HG03442 (cell line): ENCODE measurements around the gene SDC1.
"Not testable (repeated sequence)": the region's sequence is repeated elsewhere in the genome, so short reads cannot be mapped to it uniquely, and the experiment has no call there.

Experiments used
- ATAC-seq: cut with Tn5 transposase; IDR thresholded peaks from one replicate; pipeline ENCODE4 v1.9.1; 2021; ENCODE audit warnings: mild to moderate bottlenecking, moderate library complexity; ENCODE audit not compliant: unreplicated experiment

The SDC1 gene, protein sequence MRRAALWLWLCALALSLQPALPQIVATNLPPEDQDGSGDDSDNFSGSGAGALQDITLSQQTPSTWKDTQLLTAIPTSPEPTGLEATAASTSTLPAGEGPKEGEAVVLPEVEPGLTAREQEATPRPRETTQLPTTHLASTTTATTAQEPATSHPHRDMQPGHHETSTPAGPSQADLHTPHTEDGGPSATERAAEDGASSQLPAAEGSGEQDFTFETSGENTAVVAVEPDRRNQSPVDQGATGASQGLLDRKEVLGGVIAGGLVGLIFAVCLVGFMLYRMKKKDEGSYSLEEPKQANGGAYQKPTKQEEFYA

DNA sequence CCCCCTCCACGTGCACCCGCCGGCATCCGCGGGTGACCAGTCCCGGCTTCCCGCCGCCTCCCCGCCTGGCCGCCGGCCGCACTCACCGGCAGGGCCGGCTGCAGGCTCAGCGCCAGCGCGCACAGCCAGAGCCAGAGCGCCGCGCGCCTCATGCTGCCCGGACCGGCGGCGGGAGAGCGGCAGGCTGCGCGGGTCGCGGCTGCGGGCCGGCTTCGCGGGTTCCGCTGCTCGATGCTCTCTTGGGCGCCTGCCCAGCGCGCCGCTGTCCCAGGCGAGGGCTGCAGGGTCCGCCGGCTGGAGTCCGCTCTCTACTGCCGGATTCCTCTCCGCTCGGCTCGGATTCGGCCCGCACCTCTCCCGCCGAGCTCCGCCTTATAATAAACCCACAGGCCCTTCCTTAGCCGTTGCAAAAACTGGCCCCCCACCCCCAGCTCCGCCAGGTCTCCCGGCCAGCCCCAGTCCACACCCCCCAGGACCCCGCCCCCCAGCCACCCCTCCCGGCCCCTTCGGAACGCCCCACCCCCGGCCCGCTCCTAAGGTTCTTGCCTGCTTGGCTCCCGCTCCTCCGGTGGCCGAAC lies at the start of gene SDC1:
TSS of gene SDC1 (minus strand) at position 415 of the 578 bp plus-strand sequence. CDS start at position 152, 263 bp downstream.
- ATAC-seq, result peak; percentile 17

DNA sequence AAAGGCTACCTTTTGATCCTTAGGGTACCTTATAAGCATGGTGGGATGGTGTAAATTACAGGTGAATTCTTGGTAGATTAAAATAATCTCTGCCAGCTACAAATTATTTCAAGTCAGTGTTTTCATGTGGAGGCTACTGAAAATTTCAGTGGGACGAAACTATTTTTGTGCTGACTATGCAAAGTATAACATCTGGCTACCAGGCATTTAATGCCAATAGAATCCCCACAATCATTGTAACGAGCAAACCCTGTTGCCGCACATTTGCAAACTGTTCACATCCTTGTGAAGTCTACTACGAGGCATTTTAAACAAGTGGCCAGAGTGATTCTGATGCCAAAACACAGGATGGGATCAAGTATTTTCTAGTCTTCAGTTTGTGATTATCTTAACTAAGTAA lies 48.1 kb upstream of the SDC1 start:
- ATAC-seq, result no peak

DNA sequence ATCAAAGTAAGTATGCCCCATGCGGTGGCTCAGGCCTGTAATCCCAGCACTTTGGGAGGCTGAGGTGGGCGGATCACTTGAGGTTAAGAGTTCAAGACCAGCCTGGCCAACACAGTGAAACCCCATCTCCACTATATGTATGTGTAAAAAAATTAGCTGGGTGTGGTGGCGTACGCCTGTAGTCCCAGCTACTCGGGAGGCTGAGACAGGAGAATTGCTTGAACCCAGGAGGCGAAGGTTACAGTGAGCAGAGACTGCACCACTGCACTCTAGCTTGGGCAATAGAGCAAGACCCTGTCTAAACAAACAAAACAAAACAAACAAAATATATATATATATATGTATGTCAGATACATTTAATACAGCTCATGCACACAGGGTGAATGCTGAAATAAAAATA lies 43.4 kb upstream of the SDC1 start:
- not testable (repeated sequence) for ATAC-seq

DNA sequence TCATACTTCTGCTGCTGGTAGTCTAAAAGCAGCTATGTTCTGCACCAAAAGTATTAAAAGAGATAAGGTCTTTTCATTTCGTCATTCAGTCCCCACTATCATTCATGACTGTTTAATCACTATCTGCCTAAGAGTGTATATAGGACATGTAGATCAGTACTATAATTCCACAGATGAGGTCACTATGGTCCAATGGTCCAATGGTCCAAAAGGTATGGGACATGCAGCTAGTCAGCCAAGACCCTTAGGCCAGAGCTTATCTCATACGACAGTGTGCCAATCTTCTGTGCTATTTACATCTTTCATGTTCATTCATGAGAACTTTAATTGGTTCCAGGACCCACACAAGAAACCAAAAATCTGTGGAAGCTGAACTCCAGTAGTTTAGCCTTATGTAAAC lies 42.6 kb upstream of the SDC1 start:
- no peak for ATAC-seq

DNA sequence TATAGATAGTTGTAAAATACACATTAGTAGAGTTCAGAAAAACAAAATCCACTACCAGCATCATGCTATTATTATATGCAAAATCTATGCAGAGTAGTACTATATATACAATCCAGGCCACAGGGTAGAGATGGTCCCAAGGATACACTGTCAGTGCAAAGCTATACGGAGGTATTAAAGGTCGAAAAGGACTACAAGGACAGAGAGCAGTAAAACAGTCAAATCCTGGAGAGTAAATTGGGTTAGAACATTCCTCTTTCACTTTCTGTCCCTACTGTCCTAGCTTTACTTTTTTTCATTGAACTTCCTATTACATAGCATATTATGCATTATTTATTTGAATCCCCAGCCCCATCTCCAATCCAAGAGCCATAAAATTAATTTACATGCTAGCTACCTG lies 39.7 kb upstream of the SDC1 start:
- no peak for ATAC-seq

DNA sequence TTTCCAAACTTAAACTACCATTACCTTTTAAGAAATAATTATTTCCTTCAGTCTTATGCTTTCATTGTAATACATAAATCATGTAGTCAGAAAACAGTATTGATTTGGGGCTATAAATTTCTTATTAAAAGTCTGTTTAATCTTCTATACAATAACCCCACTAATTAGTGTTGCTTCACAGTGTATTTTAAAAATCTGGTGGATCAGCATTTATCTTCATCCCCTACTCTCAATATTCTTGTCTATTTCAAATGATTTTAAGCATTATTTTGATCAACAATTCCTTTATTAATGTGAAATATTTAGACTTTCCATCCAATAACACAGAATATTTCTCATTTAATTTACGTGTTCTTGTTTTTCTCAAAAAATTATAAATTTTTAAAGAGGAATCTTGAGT lies 32.5 kb upstream of the SDC1 start:
- no peak for ATAC-seq

DNA sequence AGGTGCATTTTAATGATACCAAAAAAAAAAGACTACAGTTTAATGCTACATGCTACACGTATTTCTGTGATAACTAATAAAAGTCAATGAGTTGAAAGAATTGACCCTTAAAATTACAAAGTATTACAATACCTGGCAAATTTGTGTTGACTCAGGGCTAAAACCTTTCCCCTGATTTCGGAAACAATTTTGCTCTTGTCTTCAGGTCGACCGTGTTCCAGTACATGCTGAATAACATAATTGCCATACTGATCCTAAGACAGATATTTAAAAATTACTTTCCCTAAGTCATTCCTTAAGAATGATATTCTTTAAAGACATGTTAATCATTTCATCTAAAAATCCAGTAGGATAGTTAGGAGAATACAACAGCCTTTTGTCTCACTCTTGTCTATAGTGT lies 29.8 kb upstream of the SDC1 start:
- no peak for ATAC-seq

DNA sequence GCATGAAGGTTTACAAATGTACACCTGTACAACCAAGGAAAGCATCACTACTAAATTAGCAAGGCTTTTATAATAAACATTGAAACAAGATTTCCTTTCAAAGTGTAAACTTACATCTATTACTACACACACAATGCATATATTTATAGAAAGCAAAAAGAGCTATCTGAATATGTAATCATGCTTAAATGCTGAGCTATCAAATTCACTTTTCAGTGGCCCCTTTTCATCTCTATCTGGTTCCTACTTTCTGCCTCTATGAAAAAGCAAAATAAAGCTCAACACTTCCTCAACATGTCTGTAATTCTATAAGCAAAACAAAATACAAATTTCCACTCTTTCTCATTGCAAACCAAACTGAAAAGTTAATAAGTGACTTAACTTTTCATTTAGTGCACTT lies 25.5 kb upstream of the SDC1 start:
- ATAC-seq, result no peak

DNA sequence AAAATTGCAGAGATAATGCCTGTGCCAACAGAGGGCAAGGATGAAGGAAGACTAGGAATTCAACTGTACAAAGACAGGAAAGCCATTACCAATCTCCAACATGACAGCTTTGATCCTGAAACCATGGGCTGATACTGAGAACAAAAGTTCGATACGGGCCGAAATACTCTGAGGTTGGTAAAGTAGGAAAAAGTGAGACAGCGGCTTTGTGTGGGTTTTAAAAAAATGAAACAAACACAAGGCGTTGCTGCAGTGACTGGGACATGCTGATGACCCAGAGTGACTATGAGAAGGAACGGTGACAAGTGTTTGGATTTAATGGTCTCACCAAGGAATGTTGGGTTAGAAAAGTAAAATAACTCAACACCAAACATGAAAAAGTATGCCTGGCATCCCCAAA lies 24.2 kb upstream of the SDC1 start:
- ATAC-seq, result no peak

DNA sequence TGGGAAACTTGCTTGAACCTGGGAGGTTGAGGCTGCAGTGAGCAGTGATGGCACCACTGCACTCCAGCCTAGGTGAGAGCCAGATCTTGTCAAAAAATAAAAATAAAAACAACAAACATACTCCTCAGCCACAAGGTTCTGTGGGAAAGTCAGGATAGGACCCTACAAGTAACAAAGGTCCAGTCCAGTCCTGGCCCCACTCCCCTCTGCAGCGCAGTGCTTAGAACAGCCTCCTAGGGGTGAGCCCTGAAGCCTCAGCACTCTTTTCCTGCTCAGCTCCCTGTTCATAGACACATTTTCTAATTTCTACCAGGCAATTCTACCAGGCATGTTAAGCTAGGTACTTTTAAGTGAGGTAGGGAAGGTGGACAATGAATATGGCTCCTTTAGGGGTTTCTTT lies 22.2 kb upstream of the SDC1 start:
- ATAC-seq, result no peak

DNA sequence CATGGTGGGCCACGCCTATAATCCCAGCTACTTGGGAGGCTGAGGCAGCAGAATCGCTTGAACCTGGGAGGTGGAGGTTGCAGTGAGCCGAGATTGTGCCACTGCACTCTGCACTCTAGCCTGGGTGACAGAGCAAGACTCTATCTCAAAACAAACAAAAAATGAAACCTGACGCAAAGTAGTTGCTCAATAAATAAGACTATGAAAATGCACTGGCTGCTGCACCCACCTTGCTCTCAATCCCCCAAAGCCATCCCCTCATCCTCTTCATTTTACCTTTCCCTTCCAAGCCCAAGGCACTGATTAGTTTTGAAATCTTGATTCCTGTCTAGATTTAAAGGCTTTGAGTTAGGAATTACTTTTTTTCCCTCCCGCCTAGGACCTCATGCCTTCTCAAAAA lies 18.7 kb upstream of the SDC1 start:
- not testable (repeated sequence) for ATAC-seq

DNA sequence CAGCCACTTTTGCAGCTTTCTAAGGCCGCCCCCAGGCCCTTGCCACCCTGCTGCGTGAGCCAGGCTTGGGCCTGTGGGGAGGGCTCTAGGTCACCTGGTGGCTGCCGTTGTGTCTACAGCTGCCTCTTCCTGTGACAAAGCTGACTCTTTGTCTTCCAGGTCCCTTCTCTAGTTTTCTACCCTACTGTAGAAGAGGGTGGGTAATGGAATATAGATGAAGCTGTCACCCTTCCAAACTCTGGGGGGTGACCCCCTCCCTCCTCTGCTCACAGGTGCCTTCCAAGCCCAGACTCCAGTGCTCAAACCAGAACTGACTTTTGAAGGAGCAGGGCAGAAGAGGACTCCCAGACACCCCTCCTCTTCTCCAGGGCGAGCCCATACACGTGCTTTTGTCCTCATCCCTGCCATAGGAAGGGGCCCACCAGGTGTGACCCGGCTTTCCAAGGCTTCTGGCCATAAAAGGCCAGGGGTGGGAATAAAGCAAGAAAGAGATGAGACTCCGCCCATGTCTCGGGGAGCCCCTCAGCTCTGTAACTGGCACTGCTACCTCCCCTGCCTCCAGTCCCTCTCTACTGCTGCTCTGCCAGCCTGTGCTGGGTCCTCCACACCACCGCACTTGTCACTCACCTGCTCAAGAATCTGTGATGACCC lies 17.9 kb upstream of the SDC1 start:
- no peak for ATAC-seq

DNA sequence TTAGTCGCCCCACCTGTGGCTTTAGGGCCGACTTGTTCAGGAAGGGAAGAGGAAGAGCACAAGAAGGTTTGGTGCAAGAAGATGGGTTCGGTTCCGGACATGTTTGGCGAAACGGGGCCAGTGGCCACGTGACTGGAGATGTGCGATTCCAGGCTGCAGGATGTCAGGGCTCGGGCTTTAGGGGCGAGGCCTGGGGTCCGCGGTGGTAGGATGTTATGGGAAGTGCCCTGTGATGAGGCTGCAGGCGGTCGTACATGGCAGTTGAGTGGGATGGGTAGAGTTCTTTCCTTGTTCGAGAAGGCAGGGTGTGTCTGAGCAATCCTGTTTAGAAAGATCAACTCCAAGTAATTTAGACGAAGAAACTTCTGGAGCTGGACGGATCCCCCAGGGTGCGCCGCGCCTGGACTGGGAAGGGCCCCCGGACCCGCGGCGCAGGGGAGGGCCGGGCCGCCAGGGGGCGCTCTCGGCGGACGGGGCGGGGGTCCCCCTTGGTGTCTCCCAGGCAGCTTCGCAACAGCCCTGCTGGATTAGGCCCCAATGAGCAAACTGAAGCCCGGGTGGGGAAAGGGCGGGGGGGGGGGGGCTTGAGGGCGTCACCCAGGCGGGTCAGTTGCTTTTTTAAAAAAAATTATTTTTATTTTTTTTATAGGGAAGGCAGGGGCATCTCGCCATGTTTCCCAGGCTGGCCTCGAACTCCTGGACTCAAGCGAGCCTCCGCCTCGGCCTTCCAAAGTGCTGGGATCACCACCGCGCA lies 17.2 kb upstream of the SDC1 start:
- no peak for ATAC-seq

DNA sequence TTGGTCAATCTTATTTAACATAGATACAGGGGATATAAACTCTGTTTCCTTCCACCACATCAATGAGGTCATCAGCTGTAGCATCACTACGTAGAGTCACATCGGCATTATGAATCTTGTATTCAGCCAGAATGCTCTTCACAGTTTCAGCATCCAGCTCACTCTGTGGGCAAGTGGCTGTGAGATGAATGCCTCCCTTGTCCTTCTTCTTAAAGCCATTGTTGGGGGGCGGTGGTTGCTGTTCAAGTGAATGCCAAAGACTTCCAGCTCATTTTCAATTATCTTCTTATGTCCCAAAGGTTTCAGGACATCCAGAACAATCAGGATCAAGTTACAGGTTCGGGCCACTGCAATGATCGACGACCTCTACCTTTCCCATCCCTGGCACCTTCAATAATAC lies 15.4 kb upstream of the SDC1 start:
- not testable (repeated sequence) for ATAC-seq

DNA sequence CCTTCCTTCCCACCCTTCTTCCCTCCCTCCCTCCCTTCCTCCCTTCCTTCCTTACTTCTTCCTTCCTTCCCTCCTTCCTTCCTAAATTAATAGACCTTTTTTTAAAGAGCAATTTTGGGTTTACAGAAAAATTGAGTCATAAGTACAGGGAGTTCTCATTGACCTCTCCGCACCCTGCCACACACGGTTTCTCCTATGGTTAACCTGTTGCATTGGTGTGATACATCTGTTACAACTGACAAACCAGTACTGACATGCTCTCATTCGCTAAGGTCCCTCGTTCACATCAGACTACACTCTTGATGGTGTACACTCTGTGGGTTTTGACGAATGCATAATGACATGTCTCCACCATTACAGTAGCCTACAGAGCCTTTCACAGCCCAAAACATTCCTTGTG lies 11.6 kb upstream of the SDC1 start:
- no peak for ATAC-seq

DNA sequence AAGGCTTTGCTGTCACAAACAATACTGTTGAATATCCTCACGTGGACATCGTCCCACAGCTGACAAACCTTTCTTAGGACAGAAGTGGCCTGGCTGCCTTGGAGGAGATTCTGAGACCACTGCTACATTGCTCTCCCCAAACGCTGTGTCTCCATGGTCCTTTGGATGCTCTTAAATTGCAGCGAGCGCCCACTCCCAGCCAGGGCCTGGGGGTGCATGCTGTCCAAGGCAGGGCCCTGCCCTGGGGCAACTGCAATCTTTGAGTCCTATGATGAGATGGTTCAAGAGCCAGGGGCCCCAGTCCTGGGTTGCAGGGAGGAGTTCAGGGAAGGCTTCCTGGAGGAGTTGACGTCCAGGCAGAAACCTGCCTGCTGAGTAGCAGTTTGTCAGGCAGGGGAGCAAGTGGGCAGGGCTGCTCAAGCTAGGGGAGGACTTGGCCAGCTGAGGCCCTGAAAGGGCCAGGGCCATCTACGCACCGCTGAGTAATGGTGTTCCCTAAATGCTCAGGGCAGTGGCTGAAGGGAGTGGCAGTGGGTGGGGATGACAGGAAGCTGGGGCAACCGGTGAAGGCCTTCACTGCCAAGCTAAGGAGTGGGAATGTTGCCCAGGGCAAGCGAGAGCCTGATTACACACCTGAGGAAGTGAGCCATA lies 10.8 kb upstream of the SDC1 start:
- ATAC-seq, result no peak

DNA sequence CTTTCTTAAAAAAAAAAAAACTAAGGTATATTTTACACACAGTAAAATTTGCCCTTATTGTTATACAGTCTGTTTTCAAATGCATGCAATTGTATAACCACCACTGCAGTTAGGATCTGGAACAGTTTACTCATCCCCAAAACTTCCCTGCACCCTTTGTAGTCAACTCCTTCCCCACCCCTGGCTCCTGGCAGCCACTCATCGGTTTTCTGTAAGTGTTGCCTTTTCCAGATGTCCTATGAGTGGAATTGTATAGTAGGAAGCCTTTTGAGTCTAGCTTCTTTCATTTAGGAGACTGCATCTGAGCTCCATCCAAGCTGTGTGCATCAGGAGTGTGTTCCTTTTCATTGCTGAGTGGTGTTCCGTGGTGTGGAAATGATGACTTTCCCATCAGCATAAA lies 9.7 kb upstream of the SDC1 start:
- not testable (repeated sequence) for ATAC-seq

DNA sequence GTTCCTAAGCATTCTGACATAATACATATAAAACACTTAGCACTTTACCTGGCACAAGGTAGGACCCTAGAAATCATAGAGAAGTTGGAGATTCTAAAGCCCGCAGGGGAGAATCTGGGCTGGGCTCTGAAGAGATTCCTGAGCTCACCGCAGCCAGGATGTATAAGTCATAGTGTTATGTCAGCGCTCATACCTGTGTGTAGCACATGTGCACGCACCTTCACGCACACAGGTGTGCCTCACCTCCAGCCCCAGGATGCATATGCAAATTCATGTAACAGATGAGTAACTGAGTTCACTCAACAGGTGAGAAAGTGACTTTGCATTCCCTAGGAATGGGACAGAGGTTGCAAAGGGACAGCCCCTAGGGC lies 7.9 kb upstream of the SDC1 start:
- no peak for ATAC-seq

DNA sequence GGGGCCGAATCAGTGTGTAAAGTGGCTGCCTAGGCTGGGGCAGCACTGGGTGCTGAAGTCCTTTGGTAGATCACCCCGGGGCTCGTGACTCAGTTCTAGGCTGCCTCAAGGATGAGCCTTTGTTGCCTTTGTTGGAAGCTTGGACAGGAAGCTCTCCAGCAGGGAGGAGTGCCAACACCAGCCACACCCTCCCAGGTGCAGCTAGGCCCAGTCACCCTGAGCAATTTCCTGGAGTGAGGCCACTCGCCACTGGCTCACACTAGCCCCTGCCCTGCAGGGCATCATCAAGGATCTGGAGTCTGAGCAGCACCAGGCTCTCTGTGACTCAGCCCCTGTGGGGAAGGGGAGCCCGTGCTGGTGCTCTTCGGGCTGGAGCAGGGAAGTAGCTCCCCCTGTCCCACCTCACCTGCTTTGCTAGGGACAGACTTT lies 6.7 kb upstream of the SDC1 start:
- no peak for ATAC-seq

DNA sequence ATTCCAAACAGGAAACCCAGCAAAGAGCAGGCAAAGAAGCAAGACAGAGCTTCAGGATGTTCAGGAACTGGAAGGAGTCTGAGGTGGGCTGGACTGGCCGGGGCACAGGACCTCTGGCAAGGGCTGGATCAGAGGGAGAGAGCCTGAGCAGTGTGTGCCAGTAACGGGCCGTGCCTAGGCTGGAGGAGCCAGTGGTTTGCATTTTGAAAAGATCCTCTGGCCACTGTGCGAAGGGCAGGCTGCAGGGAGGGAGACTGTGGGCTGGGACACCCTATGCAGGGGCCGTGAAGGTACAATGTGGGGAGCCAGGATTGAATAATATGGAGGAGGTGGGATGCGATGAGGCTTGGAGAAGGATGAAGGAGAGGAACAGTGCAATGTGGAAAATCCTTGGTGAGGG lies 6.2 kb upstream of the SDC1 start:
- ATAC-seq, result no peak

DNA sequence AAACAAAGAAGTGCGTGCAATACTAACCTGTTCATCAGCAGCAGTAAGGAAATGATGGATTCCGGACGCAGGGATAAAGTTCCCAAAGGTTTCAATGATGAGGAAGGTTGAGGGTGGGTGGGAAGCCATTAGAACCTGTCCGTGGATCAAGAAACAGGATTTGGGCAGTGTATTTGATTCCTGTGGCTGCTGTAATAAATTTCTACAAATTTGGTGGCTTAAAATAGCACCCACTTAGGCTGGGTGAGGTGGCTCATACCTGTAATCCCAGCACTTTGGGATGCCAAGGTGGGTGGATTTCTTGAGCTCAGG lies 5.1 kb upstream of the SDC1 start:
- ATAC-seq, result no peak
